Effector CD4-positive, alpha-beta T cell (primary cell): ENCODE results near the gene ONECUT1. TPM values are rescaled to one million over a fixed set of nuclear protein-coding genes. Genes with fewer than 3 reads are reported as not detected.
"Not testable (repeated sequence)": the region's sequence is repeated elsewhere in the genome, so short reads cannot be mapped to it uniquely, and the experiment has no call there.

ENCODE experiments used
- DNase-seq: peaks from one replicate; pipeline ENCODE4 v3.0.0-alpha.2; 2020
- total RNA-seq: gene quantifications from one replicate; lab custom pipeline; 2026; lab: John Stamatoyannopoulos, UW

Gene ONECUT1
- total RNA-seq = not detected

DNA sequence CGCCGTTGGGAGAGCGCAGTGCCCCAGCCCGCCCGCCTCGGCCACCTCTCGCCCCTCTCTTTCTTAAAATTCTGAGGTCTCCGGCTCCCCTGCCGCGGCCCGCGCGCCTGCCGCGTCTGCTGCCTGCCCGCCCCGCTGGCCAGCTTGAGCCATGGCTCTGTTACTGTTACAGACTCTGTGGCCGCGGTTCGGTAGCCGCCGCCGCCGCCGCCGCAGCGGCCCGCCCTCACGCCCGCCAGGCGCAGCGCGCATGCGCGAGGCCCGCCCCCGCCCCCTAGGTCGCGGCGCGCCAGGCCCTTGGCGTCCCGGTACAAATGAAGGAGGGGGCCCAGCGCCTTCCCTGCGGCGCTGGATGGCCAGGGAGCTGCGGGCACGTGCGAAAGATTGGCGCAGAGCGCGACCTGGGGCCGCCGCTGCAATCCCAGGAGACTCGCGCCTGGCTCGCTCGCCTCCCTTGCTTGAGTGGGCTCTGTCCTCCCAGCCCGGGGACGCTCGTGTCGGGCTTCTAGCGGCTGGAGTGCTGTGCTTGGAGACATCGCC lies at the start of gene ONECUT1:
TSS of gene ONECUT1 (minus strand) at position 168 of the 540 bp plus-strand sequence. CDS start 452 bp downstream, outside the sequence.
- no peak for DNase-seq

GRCh38 chr15:52834379-52834778 lies 44.2 kb upstream of the ONECUT1 start:
- DNase-seq = no peak

GRCh38 chr15:52824169-52824942 lies 34.2 kb upstream of the ONECUT1 start:
- not testable (repeated sequence) for DNase-seq

DNA sequence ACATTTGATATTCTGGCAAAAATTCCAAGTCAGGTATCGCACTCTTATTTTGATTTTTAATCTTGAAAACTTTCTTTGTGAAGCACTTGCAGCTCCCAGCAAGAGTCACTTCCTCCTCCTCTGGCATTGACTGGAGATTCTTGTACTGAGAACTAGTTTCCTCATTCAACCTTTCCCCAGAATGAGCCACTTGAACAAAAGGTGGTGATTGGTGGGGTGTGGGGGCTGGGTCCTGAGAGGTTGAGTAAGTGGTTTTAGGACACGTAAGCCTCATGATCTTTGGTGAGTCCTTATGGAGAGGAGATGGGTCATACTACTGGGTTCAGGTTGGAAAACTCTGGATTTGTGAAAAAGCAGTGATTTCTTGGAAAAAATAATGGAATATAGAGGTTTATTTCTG lies 32.3 kb upstream of the ONECUT1 start:
- no peak for DNase-seq

GRCh38 chr15:52819253-52819652 lies 29.1 kb upstream of the ONECUT1 start:
- DNase-seq = no peak

DNA sequence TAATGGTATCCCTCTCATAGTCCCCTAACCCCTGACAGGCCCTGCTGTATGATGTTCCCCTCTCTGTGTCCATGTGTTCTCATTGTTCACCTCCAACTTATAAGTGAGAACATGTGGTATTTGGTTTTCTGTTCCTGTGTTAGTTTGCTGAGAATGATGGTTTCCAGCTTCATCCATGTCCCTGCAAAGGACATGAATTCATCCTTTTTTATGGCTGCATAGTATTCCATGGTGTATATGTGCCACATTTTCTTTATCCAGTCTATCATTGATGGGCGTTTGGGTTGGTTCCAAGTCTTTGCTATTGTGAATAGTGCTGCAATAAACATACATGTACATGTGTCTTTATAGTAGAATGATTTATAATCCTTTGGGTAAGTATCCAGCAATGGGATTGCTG lies 25.8 kb upstream of the ONECUT1 start:
- DNase-seq = not testable (repeated sequence)

DNA sequence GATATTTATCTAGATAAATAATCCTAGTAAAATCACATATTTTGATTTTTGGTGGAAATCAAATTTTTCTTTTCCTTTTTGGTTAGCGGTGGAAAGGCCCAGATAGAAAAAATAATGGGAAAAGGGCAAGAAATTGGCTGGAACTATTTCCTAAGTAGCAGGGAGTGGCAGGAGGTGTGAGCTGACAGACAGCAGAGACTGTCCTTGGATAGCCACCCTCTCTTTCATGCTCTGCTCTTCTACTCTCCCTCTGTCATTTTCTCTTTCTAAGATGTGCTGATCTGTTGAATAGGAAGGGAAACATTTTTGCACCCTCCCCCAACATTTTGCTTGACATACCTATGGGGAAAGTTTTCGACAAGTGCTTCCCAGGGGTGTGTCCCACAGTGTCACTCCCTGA lies 18.9 kb upstream of the ONECUT1 start:
- no peak for DNase-seq

DNA sequence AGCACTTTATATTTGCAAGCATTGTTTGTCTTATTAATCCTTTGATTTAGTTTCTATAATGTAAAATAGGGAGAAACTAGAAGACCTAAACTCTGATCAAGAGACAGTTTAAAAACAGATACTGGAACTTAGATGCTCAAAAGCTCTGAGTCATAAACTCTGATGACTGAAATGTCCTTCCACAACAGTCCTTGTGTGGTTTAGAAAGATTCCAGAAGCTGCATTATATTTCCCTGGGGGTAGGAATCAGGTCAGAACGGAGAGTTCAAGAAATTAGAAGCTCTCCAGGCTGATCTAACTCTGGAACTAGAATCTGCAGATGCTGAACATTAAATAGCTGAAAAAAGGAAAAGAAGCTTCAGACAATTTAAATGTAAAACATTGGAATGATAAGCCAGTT lies 18.3 kb upstream of the ONECUT1 start:
- DNase-seq = no peak

GRCh38 chr15:52806284-52806655 lies 16.1 kb upstream of the ONECUT1 start:
- DNase-seq = no peak

GRCh38 chr15:52805351-52806283 lies 15.5 kb upstream of the ONECUT1 start:
- DNase-seq = no peak

DNA sequence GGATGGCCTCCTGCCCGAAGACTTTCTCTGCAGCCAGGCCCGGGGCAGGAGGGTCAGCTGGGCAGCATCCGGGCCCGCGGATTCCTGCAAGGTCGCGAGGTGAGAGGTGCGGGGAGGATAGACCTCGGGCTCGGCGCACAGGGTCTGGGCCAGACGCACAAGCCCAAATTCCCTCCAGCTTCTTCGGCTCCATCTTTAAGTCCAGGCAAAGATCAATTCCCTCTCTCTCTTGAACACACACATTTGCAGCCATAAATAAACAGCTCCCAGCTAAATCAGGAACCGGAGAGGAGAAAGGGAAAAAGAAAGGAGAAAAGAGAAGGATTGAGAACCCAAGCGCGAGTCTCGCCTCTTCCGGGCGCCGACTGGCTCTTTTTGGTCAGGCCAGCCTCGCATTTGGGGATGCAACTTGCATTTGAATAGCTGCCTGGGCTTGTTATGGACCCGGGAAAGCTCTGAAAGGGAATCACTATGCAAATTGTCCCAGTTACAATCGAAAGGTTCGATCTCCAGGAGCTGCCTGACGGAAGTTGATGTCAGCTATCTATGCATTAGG lies 14.5 kb upstream of the ONECUT1 start:
- no peak for DNase-seq

- DNase-seq = no peak
These were observed 13.6 kb upstream of the ONECUT1 start for GRCh38 chr15:52803467-52804306.

- no peak for DNase-seq
These were observed 13.0 kb upstream of the ONECUT1 start for GRCh38 chr15:52803108-52803466.

GRCh38 chr15:52802110-52802509 lies 12.0 kb upstream of the ONECUT1 start:
- no peak for DNase-seq

DNA sequence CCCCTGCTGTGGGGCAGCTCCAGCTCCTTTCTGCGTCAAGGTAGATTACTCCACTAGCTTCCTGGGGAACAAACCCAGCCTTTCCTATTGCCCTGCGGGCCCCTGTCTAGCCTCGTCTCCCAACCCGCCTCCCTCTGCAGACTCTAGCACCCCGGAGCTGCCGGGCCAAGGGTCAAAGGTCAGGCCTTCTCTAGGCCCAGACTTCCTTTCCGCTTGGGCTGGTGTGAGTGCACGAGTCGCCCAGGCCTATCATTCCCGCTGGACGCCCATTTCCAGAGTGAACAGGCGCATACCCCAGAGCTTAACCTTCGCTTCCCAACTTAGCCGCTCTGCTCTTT lies 11.6 kb upstream of the ONECUT1 start:
- no peak for DNase-seq

DNA sequence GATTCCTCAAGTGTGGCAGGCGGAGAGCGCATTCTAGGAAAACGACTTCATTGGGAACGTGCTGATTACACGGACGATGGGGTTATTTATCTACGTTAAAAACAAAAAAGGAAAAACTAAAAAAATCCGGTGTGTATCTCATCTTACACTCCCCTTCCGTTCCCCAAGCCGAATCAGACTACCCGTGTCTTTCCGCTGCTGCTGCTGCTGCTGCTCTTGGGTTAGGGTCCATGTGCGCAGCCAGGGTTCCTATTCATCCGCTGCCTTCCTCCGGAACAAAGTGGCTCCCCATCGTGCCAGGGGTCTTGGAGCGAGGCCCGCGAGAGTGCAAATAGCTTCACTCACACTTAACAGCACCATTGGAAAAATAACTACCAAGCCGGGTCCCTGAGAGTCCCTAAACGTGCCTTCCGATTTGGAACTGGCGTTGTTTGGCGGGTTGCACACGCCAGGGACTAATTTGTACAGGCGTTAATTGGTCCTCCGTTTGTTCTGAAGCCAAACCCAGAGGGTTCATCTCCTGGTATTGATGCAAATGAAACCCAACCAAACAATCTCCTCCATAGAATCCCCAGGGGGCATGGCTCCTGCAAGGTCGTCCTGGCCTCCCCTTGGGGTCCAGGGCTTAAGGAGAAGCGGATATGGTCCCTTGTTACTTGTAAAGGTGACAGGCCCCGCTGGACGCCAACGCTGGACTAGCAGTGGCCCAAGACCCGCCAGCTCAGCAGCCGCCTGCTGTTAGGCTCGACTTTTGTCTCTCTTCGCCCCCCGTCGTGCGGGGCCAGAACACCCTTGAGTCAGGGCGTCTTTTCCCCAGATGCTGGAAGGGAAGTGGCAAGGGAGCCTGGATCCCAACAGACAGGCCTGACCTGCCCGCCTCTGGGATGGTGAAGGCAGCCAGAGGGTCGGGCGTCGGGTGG lies 11.0 kb upstream of the ONECUT1 start:
- no peak for DNase-seq

- DNase-seq = no peak
These were observed 9.1 kb upstream of the ONECUT1 start for GRCh38 chr15:52799145-52799811.

GRCh38 chr15:52798529-52799101 lies 8.5 kb upstream of the ONECUT1 start:
- no peak for DNase-seq

GRCh38 chr15:52797625-52798501 lies 7.7 kb upstream of the ONECUT1 start:
- DNase-seq = no peak
